Activated CD4-positive, alpha-beta T cell treated with anti-CD3 and anti-CD28 coated beads for 24 hours (primary cell): ENCODE data around the gene ARHGEF7.

Experiments
- DNase-seq, 2 donors: peaks; one replicate each; pipeline ENCODE4 v3.0.0-alpha.2; 2020; ENCODE audit warnings: low read depth in 2 of 2

ARHGEF7 gene

GRCh38 chr13:111225166-111225565 lies 110.1 kb downstream of the ARHGEF7 start:
- no peak for DNase-seq

- DNase-seq: no peak
These were observed 110.9 kb downstream of the ARHGEF7 start for GRCh38 chr13:111225810-111226546.

GRCh38 chr13:111227405-111227804 lies 112.3 kb downstream of the ARHGEF7 start:
- DNase-seq: no peak

- DNase-seq: no peak
These were observed 113.4 kb downstream of the ARHGEF7 start for GRCh38 chr13:111228262-111229144.

GRCh38 chr13:111230385-111230930 lies 115.3 kb downstream of the ARHGEF7 start:
- no peak for DNase-seq

GRCh38 chr13:111232191-111232590 lies 117.1 kb downstream of the ARHGEF7 start:
- no peak for DNase-seq

GRCh38 chr13:111233080-111233479 lies 118.0 kb downstream of the ARHGEF7 start:
- DNase-seq: no peak

- no peak for DNase-seq
These were observed 124.9 kb downstream of the ARHGEF7 start for GRCh38 chr13:111239764-111240670.

- no peak for DNase-seq
These were observed 126.1 kb downstream of the ARHGEF7 start for GRCh38 chr13:111241006-111241755.

- DNase-seq: no peak
These were observed 126.8 kb downstream of the ARHGEF7 start for GRCh38 chr13:111241862-111242261.

GRCh38 chr13:111242585-111242984 lies 127.5 kb downstream of the ARHGEF7 start:
- DNase-seq: no peak

GRCh38 chr13:111243981-111244380 lies 128.9 kb downstream of the ARHGEF7 start:
- no peak for DNase-seq

GRCh38 chr13:111245576-111246384 lies 130.7 kb downstream of the ARHGEF7 start:
- no peak for DNase-seq

GRCh38 chr13:111247552-111247951 lies 132.4 kb downstream of the ARHGEF7 start:
- DNase-seq: no peak

- no peak for DNase-seq
These were observed 133.7 kb downstream of the ARHGEF7 start for GRCh38 chr13:111248822-111249221.

- no peak for DNase-seq
These were observed 134.7 kb downstream of the ARHGEF7 start for GRCh38 chr13:111249637-111250360.

- DNase-seq: no peak
These were observed 136.7 kb downstream of the ARHGEF7 start for GRCh38 chr13:111251646-111252445.
